Stimulated activated CD4-positive, alpha-beta T cell treated with anti-CD3 and anti-CD28 coated beads, Interleukin-1b, Interleukin-23, amount 100 ng/mL, for 48 hours (primary cell): ENCODE results near the gene FILIP1.

Source experiments
- DNase-seq: peaks from one replicate; pipeline ENCODE4 v3.0.0-alpha.2; 2020

FILIP1 gene

DNA sequence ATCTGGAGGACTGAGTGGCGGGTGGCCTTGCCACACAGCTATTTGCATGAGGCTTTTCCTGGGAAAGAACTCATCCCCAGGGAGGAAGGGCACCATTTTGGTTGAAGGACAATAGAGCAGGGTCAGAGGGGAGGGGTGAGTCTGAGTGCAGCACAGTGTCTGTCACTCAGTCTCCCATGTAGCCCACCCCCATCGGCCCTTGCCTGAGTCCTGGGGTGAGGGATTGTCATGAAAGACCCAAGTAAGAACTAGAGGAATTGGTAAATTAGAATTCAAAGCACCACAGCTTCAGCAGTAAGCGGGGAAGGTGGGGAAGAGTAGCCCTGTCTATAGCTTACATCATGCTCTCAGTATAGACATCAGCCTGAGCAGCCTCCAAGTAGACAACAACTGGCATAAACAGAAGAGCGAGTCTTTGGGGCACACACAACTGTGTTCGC lies 118.6 kb downstream of the FILIP1 start:
- no peak for DNase-seq

DNA sequence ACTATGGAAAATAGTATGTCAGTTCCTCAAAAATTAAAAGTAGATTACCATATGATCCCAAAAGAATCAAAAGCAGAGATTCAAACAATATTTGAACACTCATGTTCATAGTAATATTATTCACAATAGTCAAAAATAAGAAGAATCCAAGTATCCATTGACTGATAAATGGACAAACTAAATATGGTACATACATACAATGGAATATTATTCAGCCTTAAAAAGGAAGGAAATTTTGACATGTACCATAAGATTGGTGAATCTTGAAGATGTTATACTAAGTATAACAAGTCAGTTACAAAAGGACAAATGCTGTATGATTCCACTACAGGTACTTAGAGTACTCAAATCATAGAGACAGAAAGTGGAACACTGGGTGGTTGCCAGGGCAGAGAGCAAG lies 120.7 kb downstream of the FILIP1 start:
- DNase-seq = no peak

DNA sequence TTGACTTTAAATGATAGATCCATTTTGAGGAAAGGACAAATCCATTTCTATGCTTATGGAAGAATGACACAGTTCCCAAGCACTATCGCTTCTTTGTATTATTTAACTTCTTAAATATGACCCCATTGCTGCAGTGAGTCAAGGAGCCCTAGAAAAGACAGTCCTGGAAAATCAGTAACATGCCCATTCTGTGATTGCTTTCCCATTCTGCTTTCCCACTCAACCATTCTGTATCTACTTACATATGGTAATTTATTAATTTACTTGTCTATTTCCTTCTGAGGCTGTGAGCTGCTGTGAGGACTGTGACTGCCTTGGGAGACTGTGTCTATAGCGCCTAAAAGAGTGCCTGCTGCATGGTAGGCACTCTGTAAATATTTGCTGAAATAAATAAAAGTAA lies 123.6 kb downstream of the FILIP1 start:
- no peak for DNase-seq

DNA sequence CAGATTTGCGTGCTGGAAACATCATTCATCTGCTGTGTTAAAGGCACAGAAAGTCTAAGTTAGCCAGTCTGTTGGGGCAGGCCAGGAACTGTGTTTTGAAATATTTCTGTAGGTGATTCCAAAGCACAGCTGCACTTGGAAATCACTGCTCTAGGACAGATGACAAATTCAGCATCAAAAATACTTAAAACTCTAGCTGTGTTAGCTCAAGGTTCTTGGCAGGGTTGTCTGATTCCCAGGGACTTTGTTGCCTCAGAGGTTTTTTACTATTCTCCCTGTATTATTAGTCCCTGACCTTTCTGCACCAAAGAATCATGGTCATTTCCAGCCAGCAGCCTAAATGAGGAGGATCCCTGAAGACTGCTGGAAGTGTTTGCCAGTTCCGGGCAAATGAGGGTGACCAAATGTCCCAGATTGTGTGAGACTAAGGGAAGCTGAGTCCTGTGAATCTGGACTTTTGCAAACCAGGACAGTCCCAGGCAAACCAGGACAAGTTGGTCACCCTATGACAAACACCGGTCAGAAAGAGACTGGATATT lies 124.7 kb downstream of the FILIP1 start:
- no peak for DNase-seq

DNA sequence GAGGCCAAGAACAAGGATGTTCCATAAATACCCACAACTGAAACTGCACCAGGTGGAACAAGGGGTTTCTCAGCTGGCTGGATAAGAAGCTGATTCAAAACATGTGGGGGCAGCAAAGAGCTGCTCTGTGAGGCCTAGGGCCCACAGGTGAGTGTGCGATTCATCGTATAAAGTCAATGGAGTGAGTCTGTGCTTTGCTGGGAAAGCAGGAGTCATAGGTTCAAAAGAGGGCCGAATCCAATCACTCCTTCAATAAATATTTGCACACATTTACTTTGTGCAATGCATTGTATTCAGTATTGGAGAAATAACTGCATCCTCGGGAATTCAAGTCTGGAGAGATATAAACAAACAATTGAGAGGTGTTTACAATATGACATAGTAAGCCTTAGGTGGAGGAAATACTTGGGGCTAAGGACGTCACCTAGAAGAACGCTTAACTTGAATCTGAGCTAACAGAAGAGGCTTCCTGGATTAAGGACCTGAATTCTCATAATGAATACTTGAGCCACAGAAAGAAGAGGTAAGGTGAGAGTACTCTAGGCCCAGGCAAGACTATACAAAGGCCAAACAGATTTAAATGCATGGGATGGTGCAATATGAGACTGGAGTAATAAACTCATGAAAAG lies 125.3 kb downstream of the FILIP1 start:
- no peak for DNase-seq

DNA sequence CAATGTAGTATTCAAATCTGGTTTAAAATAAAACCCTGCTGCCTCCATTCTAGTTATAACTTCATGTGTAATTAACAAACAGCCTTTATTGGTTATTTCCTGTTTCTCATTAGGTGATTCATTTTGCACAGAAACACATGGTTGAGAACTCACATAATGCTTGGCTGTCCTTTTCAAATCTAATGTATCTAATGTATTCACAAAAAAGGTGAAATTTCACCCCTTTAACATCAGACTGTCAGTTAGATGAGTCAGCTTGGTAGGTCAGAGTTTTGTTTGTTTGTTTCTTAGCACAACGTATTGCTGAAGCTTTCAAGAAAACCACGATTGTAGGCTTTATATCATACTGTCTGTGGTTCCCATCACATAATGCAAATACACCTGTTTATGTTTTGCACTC lies 130.3 kb downstream of the FILIP1 start:
- no peak for DNase-seq

DNA sequence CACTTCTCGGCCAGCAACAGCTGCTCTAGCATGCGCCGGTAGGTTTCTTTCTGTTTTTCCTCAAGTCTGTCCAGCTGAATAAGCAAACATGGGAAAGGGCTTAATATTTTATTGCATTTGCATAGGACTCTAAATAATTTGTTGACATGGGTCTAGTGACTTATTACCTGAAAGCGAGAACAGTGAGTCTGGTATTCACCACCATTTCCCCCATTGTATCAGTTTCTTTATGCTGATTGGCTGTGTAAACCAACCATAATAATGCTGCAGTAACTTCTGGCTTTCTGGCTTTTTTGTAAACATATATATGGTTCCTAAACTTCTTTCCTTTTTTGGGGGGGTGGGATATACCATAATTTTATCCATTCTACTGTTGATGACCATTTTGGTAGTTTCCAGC lies 140.0 kb downstream of the FILIP1 start:
- DNase-seq = no peak

DNA sequence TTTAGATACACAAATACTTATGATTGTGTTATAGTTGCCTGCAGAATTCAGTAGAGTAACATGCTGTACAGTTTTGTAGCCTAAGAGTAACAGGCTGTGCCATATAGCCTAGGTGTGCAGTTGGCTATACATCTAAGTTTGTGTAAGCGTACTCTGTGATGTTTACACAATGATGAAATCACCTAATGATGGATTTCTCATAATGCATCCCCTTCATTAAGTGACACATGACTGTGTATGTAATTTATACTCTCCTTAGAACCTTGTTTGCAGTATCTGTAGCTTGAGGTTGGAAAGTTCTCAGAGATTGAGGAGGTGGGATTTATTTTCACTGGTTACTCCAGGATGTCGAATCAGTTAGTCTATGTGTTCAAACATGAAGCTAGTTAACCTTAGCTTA lies 142.0 kb downstream of the FILIP1 start:
- no peak for DNase-seq

DNA sequence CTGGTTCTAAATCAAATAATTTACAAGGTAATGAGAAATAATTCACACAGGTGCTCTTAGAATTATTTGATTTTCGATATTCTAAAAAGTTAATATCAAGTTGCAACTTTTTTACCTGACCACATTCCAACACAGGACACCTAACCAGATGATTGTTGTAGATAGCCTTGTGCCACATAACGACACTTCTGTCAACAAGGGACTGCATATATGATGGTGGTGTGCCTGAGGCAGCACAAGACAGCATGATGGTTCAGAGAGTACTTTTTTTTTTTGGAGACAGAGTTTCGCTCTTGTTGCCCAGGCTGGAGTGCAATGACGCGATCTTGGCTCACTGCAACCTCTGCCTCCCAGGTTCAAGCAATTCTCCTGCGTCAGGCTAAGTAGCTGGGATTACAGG lies 142.8 kb downstream of the FILIP1 start:
- DNase-seq = no peak

DNA sequence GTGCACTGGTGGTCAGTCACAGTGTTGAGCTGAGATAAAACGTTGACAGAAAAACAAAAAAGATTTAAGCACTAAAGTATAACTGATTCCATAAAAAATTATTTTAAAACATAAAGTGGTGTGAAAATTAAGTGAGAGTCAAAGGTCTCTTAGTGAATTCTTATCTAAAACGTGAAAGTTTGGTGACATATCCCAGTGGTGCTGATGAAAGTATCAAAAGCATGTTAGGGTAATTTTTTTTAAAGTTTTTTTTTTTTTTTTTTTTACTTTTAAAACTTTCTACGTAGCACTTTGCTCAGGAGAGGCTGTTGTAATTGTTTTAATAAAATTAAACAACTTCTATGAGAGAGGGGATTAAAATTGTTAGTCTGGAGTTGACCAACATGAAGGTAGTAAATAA lies 143.4 kb downstream of the FILIP1 start:
- no peak for DNase-seq

DNA sequence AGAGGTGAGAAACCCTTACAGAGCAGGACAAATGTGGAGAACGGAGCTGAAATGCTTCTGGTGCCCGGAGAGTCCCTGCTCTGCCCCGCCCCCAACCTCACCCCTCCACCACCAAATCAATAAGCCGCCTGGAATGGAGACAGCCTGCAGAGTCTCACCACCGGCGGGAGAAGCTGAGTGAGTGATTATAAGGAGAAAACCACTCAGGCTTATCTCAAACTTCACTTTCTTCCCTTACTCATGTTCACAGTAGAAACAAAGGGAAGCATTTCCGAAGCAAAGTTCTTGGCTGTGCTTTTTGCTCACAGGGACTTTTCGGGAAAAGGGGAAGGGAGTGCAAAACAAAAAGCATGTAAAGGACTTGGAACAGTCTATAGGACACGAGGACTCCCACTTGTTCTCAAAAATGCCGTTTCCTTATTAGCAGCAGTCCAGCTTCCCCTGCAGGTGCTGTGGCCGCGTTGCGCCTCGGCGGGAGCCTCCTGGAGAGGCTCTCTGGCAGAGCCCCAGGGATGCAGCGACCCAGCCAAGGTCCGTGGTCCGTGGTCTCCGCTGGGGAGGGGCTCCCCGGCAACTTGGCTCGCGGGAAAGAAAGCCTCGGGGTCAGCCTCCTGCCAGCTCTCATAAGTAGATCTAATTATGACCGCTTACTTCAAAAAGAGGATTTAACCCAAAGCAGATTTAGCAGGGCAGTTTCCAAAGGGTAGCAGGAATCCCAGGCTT lies 144.2 kb downstream of the FILIP1 start:
- no peak for DNase-seq

DNA sequence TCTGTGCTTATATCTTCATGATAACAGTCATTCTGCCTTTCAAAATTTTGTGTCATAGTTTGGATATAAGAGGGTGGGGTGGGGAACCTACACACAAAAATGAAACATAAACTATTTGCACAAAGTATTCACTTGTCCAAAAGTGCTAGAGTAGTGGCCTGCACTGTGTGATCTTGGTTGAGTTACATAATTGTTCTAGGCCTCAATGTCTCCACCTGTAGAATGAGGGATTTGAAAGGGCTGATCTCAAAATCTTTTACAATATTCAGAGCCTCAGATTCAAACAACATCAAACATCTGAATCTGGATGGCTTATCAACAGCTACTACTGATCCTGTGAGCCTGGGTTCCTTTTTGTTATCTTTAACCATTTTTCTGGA lies 144.7 kb downstream of the FILIP1 start:
- DNase-seq = no peak

DNA sequence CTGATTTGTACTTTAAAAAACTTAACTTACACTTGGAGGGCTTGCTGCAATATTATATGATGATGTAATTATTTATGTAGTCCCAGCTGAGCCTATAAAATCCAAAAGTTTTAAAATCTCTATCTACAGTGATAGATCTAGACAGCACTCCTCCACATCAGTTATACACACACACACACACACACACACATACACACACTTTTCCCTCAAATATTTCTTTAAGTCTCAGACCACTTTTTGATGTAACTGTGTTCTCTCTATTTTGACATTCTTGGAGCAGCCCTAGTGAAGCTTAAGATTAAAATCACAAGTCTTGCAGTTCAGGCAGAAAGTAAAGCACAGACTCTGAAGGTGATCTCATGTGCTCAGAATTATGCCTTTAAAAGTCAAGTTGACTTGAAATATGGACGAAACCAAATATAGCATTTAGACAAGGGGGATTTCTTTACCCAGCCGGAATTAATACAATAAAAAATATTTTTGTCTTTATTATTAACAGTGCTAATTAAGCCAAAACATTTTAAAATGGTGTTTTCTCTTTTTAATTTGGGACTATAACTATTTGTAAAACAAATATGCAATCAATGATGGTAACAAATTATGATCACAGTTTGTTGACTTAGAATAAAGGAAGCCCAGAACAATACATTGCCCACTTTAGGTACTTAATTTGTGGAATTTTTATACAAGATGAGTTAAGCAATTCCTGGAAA lies 145.5 kb downstream of the FILIP1 start:
- no peak for DNase-seq

DNA sequence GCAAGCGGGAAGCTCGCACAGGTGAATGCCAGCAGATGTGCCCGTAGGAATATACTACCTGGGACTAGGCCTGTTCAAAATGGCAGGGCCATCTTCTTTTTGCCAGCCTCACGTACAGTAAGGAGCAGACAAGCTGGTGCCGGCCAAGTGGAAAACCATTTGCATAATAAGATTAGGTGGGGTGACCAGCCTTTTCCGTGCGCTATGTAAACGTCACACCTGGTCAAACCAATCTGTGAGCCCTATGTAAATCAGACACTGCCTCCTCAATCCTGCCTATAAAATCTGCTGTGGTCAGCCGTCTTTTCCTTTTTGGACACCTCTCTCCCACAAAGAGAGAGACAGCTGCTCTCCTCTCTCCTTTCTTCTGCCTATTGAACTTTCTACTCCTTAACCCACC lies 148.2 kb downstream of the FILIP1 start:
- DNase-seq = no peak

DNA sequence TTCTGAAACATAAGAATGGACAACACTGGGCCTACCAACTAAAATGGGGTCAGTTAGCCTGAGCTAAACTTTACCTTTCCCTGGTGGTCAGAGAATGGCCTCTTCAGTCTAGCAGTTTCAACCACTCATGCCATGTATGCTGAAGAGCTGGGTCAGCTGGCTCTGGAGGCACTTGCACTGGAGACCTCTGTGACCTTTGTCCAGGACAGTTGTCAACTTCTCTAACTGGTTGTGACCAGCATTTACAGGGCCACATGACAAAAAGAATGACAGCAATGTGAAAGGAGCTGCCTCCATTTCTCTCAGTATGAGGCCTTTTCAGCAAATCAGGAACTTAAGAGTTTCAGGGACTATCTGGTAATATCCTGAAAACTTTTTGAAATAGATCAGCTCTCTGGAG lies 149.1 kb downstream of the FILIP1 start:
- DNase-seq = no peak

DNA sequence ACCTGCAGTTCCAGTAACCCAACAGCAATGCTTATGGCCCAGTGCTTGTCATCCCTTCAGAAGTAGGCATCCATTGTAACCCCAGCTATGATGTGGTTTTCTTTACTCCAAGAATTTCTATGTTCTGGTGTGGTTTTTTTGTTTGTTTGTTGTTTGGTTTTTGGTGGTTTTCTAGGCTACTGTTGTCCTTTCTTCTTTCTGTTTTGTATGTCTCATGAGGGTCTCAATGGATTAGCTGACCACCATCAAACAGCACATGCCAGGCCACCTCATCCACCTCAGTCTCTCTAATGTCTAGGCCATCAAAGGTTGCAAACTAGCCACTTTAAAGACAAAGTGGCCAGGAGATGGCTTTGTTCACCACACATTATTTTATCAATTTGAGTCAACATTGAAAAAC lies 149.6 kb downstream of the FILIP1 start:
- DNase-seq = no peak

DNA sequence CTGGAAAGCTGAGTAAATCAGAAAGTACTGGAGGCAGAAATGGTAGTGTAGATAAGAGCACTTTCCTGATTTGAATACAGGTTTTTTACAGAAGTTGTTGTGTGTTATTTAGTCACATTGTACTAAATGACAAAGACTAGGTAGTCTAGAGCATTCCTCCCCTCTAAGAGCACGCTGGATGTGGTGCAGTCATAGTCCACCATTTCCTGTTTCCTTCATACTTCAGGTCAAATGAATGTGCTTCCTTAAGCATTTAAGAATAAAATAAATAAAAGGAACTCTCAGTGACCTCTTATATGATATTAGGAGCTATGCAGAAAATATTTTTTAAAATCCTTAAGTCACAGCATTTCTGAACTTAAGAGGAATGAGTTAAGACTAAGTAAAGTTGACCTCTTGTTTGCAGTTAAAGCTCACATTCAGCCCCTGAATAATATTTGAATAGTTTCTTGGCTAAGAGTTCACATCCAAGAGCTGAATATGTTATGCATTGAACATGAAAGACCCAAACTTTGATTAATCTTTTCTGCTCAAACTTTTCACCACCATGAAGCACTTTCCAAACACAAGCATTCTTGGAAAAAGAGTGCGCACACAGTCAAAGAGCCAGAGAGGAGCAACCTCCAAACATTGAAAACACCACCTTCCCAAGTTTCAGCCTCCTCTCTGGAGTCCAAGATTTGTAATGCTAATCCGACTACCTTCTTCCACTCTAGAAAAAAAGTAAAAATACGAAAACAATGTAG lies 155.6 kb downstream of the FILIP1 start:
- no peak for DNase-seq

DNA sequence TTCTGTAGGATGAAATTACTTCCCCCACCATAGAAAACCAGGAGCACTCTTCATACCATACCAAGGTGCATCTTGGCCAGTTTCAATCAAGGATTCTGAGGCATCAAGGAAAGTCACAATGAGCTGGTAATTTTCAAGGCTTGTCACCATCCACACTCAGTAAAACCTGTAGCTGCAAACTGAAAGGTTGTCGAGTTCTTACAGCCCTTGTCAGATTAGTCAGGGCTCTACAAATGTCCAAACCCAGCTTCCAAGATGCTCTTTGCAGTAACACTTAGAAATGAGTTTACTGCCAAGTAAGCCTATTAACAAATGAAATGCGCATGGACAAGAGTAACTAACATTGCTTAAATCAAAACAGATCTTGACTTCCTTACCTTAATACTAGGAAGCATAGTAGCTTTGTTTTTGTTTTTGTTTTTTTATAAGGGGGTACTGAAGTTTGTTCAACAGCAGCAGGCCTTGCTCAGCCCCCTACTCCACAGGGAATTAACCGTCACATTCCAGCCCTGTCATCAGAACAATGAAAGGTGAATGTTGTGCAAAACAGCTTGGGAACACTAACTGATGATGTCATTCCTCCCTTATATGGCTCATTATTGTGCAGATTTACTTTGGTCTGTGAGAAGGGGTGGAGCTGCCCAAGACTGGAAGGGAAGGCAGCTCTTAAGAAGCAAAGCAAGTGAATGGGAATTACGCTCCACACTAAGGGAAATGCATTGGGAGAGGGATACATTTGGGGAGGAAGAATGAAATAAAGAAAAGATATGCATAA lies 159.1 kb downstream of the FILIP1 start:
- no peak for DNase-seq

DNA sequence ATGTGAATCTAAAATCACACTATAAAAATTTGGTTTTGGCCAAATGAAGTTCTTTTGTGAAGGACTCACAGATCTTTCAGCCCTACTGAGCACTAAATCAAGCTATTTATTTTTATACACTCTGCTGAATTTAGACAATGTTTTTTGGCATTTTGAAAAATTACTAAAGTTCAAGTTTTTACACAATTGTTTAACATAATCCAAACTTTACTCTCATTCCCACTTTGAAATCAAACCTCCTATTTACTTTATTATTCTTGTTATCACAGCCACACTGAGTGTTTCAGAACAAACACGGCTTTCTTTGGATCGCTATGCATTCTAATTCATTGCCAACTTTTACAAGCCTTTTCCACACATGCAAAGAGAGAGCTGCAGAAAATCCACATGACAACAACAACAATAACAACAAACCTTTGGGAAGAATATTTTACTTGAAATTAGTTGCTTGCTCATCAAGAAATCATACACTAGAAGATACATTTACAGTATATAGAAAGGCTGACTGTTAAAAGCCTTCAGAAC lies 159.9 kb downstream of the FILIP1 start:
- DNase-seq = no peak

DNA sequence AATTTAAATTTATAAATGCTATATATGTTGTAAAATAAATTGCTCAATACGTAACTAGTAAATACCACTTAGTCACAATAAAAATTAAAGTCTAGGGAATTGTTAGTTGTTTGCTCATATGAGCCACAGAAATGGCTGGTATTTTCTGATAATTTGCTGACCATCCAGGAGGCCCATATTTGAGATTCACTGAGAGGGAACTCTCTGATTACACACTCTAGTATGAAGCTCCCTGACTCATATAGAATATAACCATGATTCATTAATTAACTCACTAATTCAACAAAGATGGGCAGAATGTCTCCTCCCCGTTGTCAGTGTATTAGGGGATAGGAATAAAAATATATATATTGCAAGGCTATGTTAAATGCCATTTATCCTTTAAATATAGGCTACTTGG lies 162.4 kb downstream of the FILIP1 start:
- DNase-seq = no peak

DNA sequence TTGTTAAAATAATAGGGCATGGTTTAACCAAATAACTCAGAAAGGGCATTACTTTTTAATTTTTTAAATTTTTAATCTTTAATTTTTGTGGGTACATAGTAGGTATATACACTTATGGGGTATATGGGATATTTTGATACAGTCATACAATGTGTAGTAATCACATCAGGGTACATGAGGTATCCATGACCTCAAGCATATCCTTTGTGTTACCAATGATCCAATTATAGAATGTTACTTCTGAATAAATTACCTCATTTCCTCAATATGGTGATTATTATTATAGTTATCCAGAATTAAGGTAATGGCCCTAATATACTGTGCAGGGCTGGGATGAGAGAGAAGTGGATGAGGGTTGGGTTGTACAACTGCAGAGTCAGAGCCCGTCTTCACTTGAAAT lies 163.9 kb downstream of the FILIP1 start:
- DNase-seq = no peak

DNA sequence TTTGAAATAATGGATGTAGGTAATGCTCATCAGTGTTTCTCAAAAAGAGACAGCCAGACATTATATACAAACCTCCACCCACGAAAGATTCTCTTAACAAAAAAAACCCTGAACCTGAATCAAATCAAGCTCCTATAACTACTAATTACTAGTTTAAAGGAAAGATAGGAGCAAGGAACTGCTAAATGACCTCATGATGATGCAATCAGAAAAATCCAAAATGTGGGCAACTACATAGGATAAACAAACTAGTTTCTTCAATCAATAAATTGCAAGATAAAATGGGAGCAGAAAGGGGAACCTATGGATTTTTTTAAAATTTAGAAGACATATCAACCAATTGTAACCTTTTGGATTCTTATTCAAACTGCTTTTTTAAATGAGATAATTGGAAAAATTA lies 165.8 kb downstream of the FILIP1 start:
- no peak for DNase-seq
